ENCODE measurements around the gene SLTM.

SLTM gene

DNA sequence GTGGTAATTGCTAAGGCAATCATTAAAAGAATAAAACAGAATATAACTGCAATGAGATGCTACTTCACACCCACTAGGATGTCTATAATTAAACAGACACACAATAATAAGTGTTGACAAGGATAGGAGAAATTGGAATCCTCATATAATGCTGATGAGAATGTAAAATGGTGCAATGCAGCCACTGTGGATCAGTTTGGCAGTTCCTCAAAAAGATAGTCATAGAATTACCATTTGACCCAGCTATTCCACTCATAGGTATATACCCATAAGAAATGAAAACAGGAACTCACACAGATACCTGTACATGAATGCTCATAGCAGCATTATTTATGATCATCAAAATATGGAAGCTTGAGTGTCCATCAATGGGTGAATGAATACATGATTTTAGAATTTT, 44.4 kb upstream of the SLTM start:
- Histone ChIP-seq H3K4me3 (ENCODE audit: low read depth, low read length) (no peak overlapping the region), H4K8ac (ENCODE audit: low read depth, low read length) (no peak overlapping the region), H3K18ac (ENCODE audit: low read length) (no peak overlapping the region), H3K4ac (ENCODE audit: low read depth, low read length) (no peak overlapping the region), H2BK120ac (ENCODE audit: insufficient read depth, low read length, poor library complexity) (no peak overlapping the region), H4K91ac (ENCODE audit: low read depth, low read length) (no peak overlapping the region), H3K9ac (ENCODE audit: low read length) (no peak overlapping the region), H2BK12ac (ENCODE audit: low read length) (no peak overlapping the region), H3K27me3 (ENCODE audit: insufficient read depth, low read length) (no peaks in the 10 kb centered on the region), H3K4me2 (ENCODE audit: low read length) (no peak overlapping the region), H3K9me3 (ENCODE audit: insufficient read depth, low read depth, low read length) (peaks cover 2% of the 10 kb centered on the region), H3K23ac (ENCODE audit: low read length) (no peak overlapping the region), H3K4me1 (ENCODE audit: control insufficient read depth in 1 of 2, insufficient read depth in 2 of 2, low read length in 2 of 2) (no peaks in the 10 kb centered on the region), H2AK5ac (ENCODE audit: low read length) (no peak overlapping the region), H3K79me2 (ENCODE audit: control insufficient read depth, insufficient read depth, low read length, poor library complexity) (no peaks in the 10 kb centered on the region), H2BK5ac (ENCODE audit: low read depth, low read length, poor library complexity) (no peak overlapping the region), H2AFZ (ENCODE audit: insufficient read depth, low read length, poor library complexity) (no peak overlapping the region), H3K36me3 (ENCODE audit: control insufficient read depth in 1 of 2, insufficient read depth in 2 of 2, low read length in 2 of 2) (no peaks in the 10 kb centered on the region), H3K79me1 (ENCODE audit: low read length) (no peaks in the 10 kb centered on the region), H3K14ac (ENCODE audit: low read length) (no peak overlapping the region), H4K12ac (ENCODE audit: low read depth, low read length) (no peak overlapping the region), H3K27ac (ENCODE audit: low read depth, low read length) (no peak overlapping the region)
- DNase-seq: no peak

DNA sequence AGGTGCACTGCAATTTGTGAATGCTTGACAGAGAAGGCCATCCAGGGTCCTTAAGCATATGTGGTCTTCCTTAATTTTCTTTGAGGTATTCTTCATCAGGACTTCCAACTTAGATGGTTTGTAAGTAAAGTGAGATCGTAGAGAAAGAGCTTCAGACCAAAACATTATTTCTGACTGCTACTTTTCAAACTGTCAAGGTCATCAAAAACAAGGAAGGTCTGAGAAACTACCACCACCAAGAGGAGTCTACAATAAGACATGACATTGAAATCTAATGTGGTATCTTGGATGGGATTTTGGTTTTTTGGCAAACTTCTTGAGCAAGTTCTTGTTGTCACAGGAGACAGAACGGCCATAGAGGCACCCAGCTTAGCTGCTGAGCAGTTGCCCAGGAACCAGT, 34.0 kb upstream of the SLTM start:
- Histone ChIP-seq H3K4me1 (ENCODE audit: control insufficient read depth in 1 of 2, insufficient read depth in 2 of 2, low read length in 2 of 2) (no peaks in the 10 kb centered on the region), H3K4ac (ENCODE audit: low read depth, low read length) (no peak overlapping the region), H3K9ac (ENCODE audit: low read length) (no peak overlapping the region), H4K12ac (ENCODE audit: low read depth, low read length) (no peak overlapping the region), H3K4me3 (ENCODE audit: low read depth, low read length) (no peak overlapping the region), H3K27me3 (ENCODE audit: insufficient read depth, low read length) (no peaks in the 10 kb centered on the region), H3K14ac (ENCODE audit: low read length) (no peak overlapping the region), H3K36me3 (ENCODE audit: control insufficient read depth in 1 of 2, insufficient read depth in 2 of 2, low read length in 2 of 2) (no peaks in the 10 kb centered on the region), H3K79me2 (ENCODE audit: control insufficient read depth, insufficient read depth, low read length, poor library complexity) (no peaks in the 10 kb centered on the region), H2BK5ac (ENCODE audit: low read depth, low read length, poor library complexity) (no peak overlapping the region), H2BK12ac (ENCODE audit: low read length) (no peak overlapping the region), H3K79me1 (ENCODE audit: low read length) (no peaks in the 10 kb centered on the region), H3K4me2 (ENCODE audit: low read length) (no peak overlapping the region), H2BK120ac (ENCODE audit: insufficient read depth, low read length, poor library complexity) (no peak overlapping the region), H2AK5ac (ENCODE audit: low read length) (no peak overlapping the region), H3K23ac (ENCODE audit: low read length) (no peak overlapping the region), H4K8ac (ENCODE audit: low read depth, low read length) (no peak overlapping the region), H4K91ac (ENCODE audit: low read depth, low read length) (no peak overlapping the region), H3K18ac (ENCODE audit: low read length) (no peak overlapping the region), H3K9me3 (ENCODE audit: insufficient read depth, low read depth, low read length) (no peaks in the 10 kb centered on the region), H2AFZ (ENCODE audit: insufficient read depth, low read length, poor library complexity) (no peak overlapping the region), H3K27ac (ENCODE audit: low read depth, low read length) (no peak overlapping the region)
- WGBS (ENCODE audit: extremely low coverage, insufficient coverage, insufficient read length): no CpG with 5 or more reads among the region's 2 CpGs
- DNase-seq: no peak

- Histone ChIP-seq H3K4me1 (ENCODE audit: control insufficient read depth in 1 of 2, insufficient read depth in 2 of 2, low read length in 2 of 2) (no peaks in the 10 kb centered on the region), H2AK5ac (ENCODE audit: low read length) (no peak overlapping the region), H3K27me3 (ENCODE audit: insufficient read depth, low read length) (no peaks in the 10 kb centered on the region), H2BK12ac (ENCODE audit: low read length) (no peak overlapping the region), H3K14ac (ENCODE audit: low read length) (no peak overlapping the region), H4K91ac (ENCODE audit: low read depth, low read length) (no peak overlapping the region), H2BK120ac (ENCODE audit: insufficient read depth, low read length, poor library complexity) (no peak overlapping the region), H4K8ac (ENCODE audit: low read depth, low read length) (no peak overlapping the region), H3K27ac (ENCODE audit: low read depth, low read length) (no peak overlapping the region), H3K79me1 (ENCODE audit: low read length) (no peaks in the 10 kb centered on the region), H4K12ac (ENCODE audit: low read depth, low read length) (no peak overlapping the region), H3K4me2 (ENCODE audit: low read length) (no peak overlapping the region), H3K18ac (ENCODE audit: low read length) (no peak overlapping the region), H3K36me3 (ENCODE audit: control insufficient read depth in 1 of 2, insufficient read depth in 2 of 2, low read length in 2 of 2) (no peaks in the 10 kb centered on the region), H3K79me2 (ENCODE audit: control insufficient read depth, insufficient read depth, low read length, poor library complexity) (no peaks in the 10 kb centered on the region), H3K4me3 (ENCODE audit: low read depth, low read length) (no peak overlapping the region), H3K4ac (ENCODE audit: low read depth, low read length) (no peak overlapping the region), H3K23ac (ENCODE audit: low read length) (no peak overlapping the region), H2BK5ac (ENCODE audit: low read depth, low read length, poor library complexity) (no peak overlapping the region), H3K9me3 (ENCODE audit: insufficient read depth, low read depth, low read length) (no peaks in the 10 kb centered on the region), H2AFZ (ENCODE audit: insufficient read depth, low read length, poor library complexity) (no peak overlapping the region), H3K9ac (ENCODE audit: low read length) (no peak overlapping the region)
- no CpG with 5 or more reads among the region's 3 CpGs for WGBS (ENCODE audit: extremely low coverage, insufficient coverage, insufficient read length)
- DNase-seq: no peak
Observed at GRCh38 chr15:58966698-58967097, 33.2 kb upstream of the SLTM start.

- Histone ChIP-seq H3K79me2 (ENCODE audit: control insufficient read depth, insufficient read depth, low read length, poor library complexity) (no peaks in the 10 kb centered on the region), H3K27ac (ENCODE audit: low read depth, low read length) (peak overlapping the region; percentile 34), H3K18ac (ENCODE audit: low read length) (no peak overlapping the region), H3K4me3 (ENCODE audit: low read depth, low read length) (no peak overlapping the region), H2AK5ac (ENCODE audit: low read length) (no peak overlapping the region), H3K36me3 (ENCODE audit: control insufficient read depth in 1 of 2, insufficient read depth in 2 of 2, low read length in 2 of 2) (no peaks in the 10 kb centered on the region), H3K9ac (ENCODE audit: low read length) (no peak overlapping the region), H2BK120ac (ENCODE audit: insufficient read depth, low read length, poor library complexity) (no peak overlapping the region), H3K4ac (ENCODE audit: low read depth, low read length) (no peak overlapping the region), H4K12ac (ENCODE audit: low read depth, low read length) (no peak overlapping the region), H2BK12ac (ENCODE audit: low read length) (no peak overlapping the region), H3K23ac (ENCODE audit: low read length) (no peak overlapping the region), H3K79me1 (ENCODE audit: low read length) (no peaks in the 10 kb centered on the region), H2AFZ (ENCODE audit: insufficient read depth, low read length, poor library complexity) (no peak overlapping the region), H4K8ac (ENCODE audit: low read depth, low read length) (no peak overlapping the region), H3K4me1 (ENCODE audit: control insufficient read depth in 1 of 2, insufficient read depth in 2 of 2, low read length in 2 of 2) (no peaks in the 10 kb centered on the region), H3K9me3 (ENCODE audit: insufficient read depth, low read depth, low read length) (no peaks in the 10 kb centered on the region), H3K27me3 (ENCODE audit: insufficient read depth, low read length) (no peaks in the 10 kb centered on the region), H4K91ac (ENCODE audit: low read depth, low read length) (no peak overlapping the region), H3K4me2 (ENCODE audit: low read length) (no peak overlapping the region), H3K14ac (ENCODE audit: low read length) (no peak overlapping the region), H2BK5ac (ENCODE audit: low read depth, low read length, poor library complexity) (no peak overlapping the region)
- no CpG with 5 or more reads among the region's 8 CpGs for WGBS (ENCODE audit: extremely low coverage, insufficient coverage, insufficient read length)
- peak in 1 of 2 donors; percentile 73 for DNase-seq
Observed at GRCh38 chr15:58962662-58963565, 29.4 kb upstream of the SLTM start.

Data from trophoblast cell (in vitro differentiated cells and primary cell).